ENCODE measurements around the gene CAMK1G. TPM values are rescaled to one million over a fixed set of nuclear protein-coding genes. Genes with fewer than 3 reads are reported as not detected.

Gene CAMK1G
- total RNA-seq, 1 experiment from 2014 or later: not detected

GRCh38 chr1:209612646-209613399, 29.3 kb downstream of the CAMK1G start:
- Histone ChIP-seq H3K4me3 (replicated peaks in 1 of 2; ENCODE audit: low read depth in 1 of 2, low read length in 2 of 2) (no peak overlapping the region), H3K27ac (ENCODE audit: low read depth, low read length) (no peak overlapping the region), H3K79me2 (ENCODE audit: insufficient read depth, low read length) (no peaks in the 10 kb centered on the region), H3K36me3 (ENCODE audit: control insufficient read depth in 1 of 2, insufficient read depth in 2 of 2, low read length in 2 of 2) (peaks cover 0 to 10% of the 10 kb centered on the region in 2 experiments; a peak in 1 of 4 replicates), H3K9ac (ENCODE audit: low read length) (no peak overlapping the region), H3K4me2 (ENCODE audit: low read length) (no peak overlapping the region), H3K27me3 (ENCODE audit: insufficient read depth, low read length) (no peaks in the 10 kb centered on the region), H3K9me3 (ENCODE audit: control insufficient read depth in 1 of 2, insufficient read depth in 1 of 2, low read depth in 1 of 2, low read length in 2 of 2) (no peaks in the 10 kb centered on the region), H4K20me1 (ENCODE audit: insufficient read depth) (no peaks in the 10 kb centered on the region), H2AFZ (ENCODE audit: low read depth, low read length, poor library complexity, severe bottlenecking) (no peak overlapping the region), H3K4me1 (ENCODE audit: control insufficient read depth in 1 of 2, insufficient read depth in 2 of 2, low read length in 2 of 2) (peaks cover 0 to 6% of the 10 kb centered on the region in 2 experiments; a peak in 1 of 4 replicates), H3K9me2 (ENCODE audit: insufficient read depth) (no peaks in the 10 kb centered on the region)
- ChIA-PET CTCF (interaction anchor here (0.8 kb wide), 1 partner anchor 36 kb away, joined by 3 read pairs; no protein-coding TSS in a partner anchor), RAD21 (ENCODE audit: low non-redundant PET in 1 of 2, low total read pairs in 2 of 2, uncharacterized antibody in 2 of 2, unreplicated experiment in 2 of 2) (no interaction called here), POLR2A (no interaction called here)
- intact Hi-C loops (cut with micrococcal nuclease): no loop called here
- DNase-seq (ENCODE audit: low read depth, low spot score) (no peak), ATAC-seq (no peak)
- no TSS peak for BruUV-seq (replicated peaks)
- TF ChIP-seq CTCF (IDR thresholded peaks at IDR 0.05 in 2 of 3, conservative IDR thresholded peaks at IDR 0.05 in 1 of 3; ENCODE audit: borderline replicate concordance in 1 of 3, insufficient read depth in 1 of 3, low read depth in 2 of 3, low read length in 2 of 3): no peak
- TF ChIP-seq POLR2AphosphoS5 (IDR thresholded peaks at IDR 0.05; ENCODE audit: low read depth, low read length): peak; percentile 42; the same call in 1 of the 2 replicates

GRCh38 chr1:209613400-209614150, 30.1 kb downstream of the CAMK1G start:
- Histone ChIP-seq H4K20me1 (ENCODE audit: insufficient read depth) (no peaks in the 10 kb centered on the region), H3K9ac (ENCODE audit: low read length) (no peak overlapping the region), H3K27ac (ENCODE audit: low read depth, low read length) (no peak overlapping the region), H3K27me3 (ENCODE audit: insufficient read depth, low read length) (no peaks in the 10 kb centered on the region), H3K9me2 (ENCODE audit: insufficient read depth) (no peaks in the 10 kb centered on the region), H3K4me1 (ENCODE audit: control insufficient read depth in 1 of 2, insufficient read depth in 2 of 2, low read length in 2 of 2) (peaks cover 0 to 6% of the 10 kb centered on the region in 2 experiments; a peak in 1 of 4 replicates), H3K79me2 (ENCODE audit: insufficient read depth, low read length) (no peaks in the 10 kb centered on the region), H3K9me3 (ENCODE audit: control insufficient read depth in 1 of 2, insufficient read depth in 1 of 2, low read depth in 1 of 2, low read length in 2 of 2) (no peaks in the 10 kb centered on the region), H3K36me3 (ENCODE audit: control insufficient read depth in 1 of 2, insufficient read depth in 2 of 2, low read length in 2 of 2) (peaks cover 0 to 11% of the 10 kb centered on the region in 2 experiments; a peak in 1 of 4 replicates), H3K4me2 (ENCODE audit: low read length) (no peak overlapping the region), H3K4me3 (replicated peaks in 1 of 2; ENCODE audit: low read depth in 1 of 2, low read length in 2 of 2) (no peak overlapping the region), H2AFZ (ENCODE audit: low read depth, low read length, poor library complexity, severe bottlenecking) (no peak overlapping the region)
- no TSS peak for BruUV-seq (replicated peaks)
- RAD21 ChIA-PET (ENCODE audit: low non-redundant PET in 1 of 2, low total read pairs in 2 of 2, uncharacterized antibody in 2 of 2, unreplicated experiment in 2 of 2): no interaction called here
- CTCF ChIA-PET: interaction anchor here (0.8 kb wide), 1 partner anchor 37 kb away, joined by 3 read pairs; no protein-coding TSS in a partner anchor
- DNase-seq (ENCODE audit: low read depth, low spot score) (no peak), ATAC-seq (no peak)
- intact Hi-C loops (cut with micrococcal nuclease): no loop called here
- POLR2A ChIA-PET: no interaction called here
- no peak for TF ChIP-seq CTCF (IDR thresholded peaks at IDR 0.05 in 2 of 3, conservative IDR thresholded peaks at IDR 0.05 in 1 of 3; ENCODE audit: borderline replicate concordance in 1 of 3, insufficient read depth in 1 of 3, low read depth in 2 of 3, low read length in 2 of 3)
- peak; percentile 0; the same call in 1 of the 2 replicates for TF ChIP-seq POLR2AphosphoS5 (IDR thresholded peaks at IDR 0.05; ENCODE audit: low read depth, low read length)
